GM23248 (cell line): ENCODE measurements around the gene KCTD7. TPM values are rescaled to one million over a fixed set of nuclear protein-coding genes. Genes with fewer than 3 reads are reported as not detected.
"Not testable (repeated sequence)": the region's sequence is repeated elsewhere in the genome, so short reads cannot be mapped to it uniquely, and the experiment has no call there.

Experiments
- DNase-seq: peaks from one replicate; pipeline ENCODE4 v3.0.0-alpha.2; 2015
- H2AFZ ChIP-seq: fragments of 200-600 bp; sonication (generic); 2 replicates; pipeline ENCODE4 v1.6.1; 2016; ENCODE audit warnings: antibody characterized with exemption
- H3F3A ChIP-seq: fragments of 200-600 bp; sonication (generic); 2 replicates; pipeline ENCODE4 v1.6.1; 2016; ENCODE audit warnings: mild to moderate bottlenecking, antibody characterized with exemption, mixed run types; ENCODE audit not compliant: insufficient read depth
- H3K27ac ChIP-seq: fragments of 200-600 bp; sonication (generic); 2 replicates; pipeline ENCODE4 v1.5.1; 2016; ENCODE audit warnings: mild to moderate bottlenecking
- H3K27me3 ChIP-seq: fragments of 200-600 bp; sonication (generic); replicated peaks from 2 replicates; pipeline ENCODE4 v1.6.1; 2016; ENCODE audit warnings: mild to moderate bottlenecking; ENCODE audit not compliant: insufficient read depth
- H3K36me3 ChIP-seq: fragments of 200-600 bp; sonication (generic); 2 replicates; pipeline ENCODE4 v1.6.1; 2016; ENCODE audit warnings: low read depth, mild to moderate bottlenecking
- H3K4me1 ChIP-seq: fragments of 200-600 bp; sonication (generic); 2 replicates; pipeline ENCODE4 v1.6.1; 2016; ENCODE audit warnings: mild to moderate bottlenecking; ENCODE audit not compliant: insufficient read depth
- H3K4me2 ChIP-seq: fragments of 200-600 bp; sonication (generic); one replicate; pipeline ENCODE4 v1.6.1; 2016; ENCODE audit warnings: mild to moderate bottlenecking; ENCODE audit not compliant: unreplicated experiment
- H3K4me3 ChIP-seq: fragments of 200-600 bp; sonication (generic); 2 replicates; pipeline ENCODE4 v1.5.1; 2016; ENCODE audit warnings: mild to moderate bottlenecking
- H3K79me2 ChIP-seq: fragments of 200-600 bp; sonication (generic); 2 replicates; pipeline ENCODE4 v1.6.1; 2016; ENCODE audit warnings: mild to moderate bottlenecking; ENCODE audit not compliant: insufficient read depth
- H3K9ac ChIP-seq: fragments of 200-600 bp; sonication (generic); 2 replicates; pipeline ENCODE4 v1.6.1; 2016; ENCODE audit warnings: mild to moderate bottlenecking
- H3K9me2 ChIP-seq: fragments of 200-600 bp; sonication (generic); 2 replicates; pipeline ENCODE4 v1.6.1; 2016; ENCODE audit warnings: mixed run types, mild to moderate bottlenecking, moderate library complexity; ENCODE audit not compliant: insufficient read depth
- H3K9me3 ChIP-seq: fragments of 200-600 bp; sonication (generic); one replicate; pipeline ENCODE4 v1.6.1; 2017; ENCODE audit warnings: low read depth
- H4K20me1 ChIP-seq: fragments of 200-600 bp; sonication (generic); 2 replicates; pipeline ENCODE4 v1.6.0; 2016; ENCODE audit not compliant: insufficient read depth
- EZH2 ChIP-seq: fragments of 200-600 bp; sonication (generic); IDR thresholded peaks from 2 replicates; pipeline ENCODE4 v1.6.1; 2018; ENCODE audit warnings: antibody characterized with exemption, mild to moderate bottlenecking; ENCODE audit not compliant: insufficient read depth, poor library complexity, severe bottlenecking
- EZH2phosphoT487 ChIP-seq: fragments of 200-600 bp; sonication (generic); IDR thresholded peaks from 2 replicates; pipeline ENCODE4 v1.6.1; 2018; ENCODE audit warnings: antibody characterized with exemption, moderate library complexity, mild to moderate bottlenecking, low read depth; ENCODE audit not compliant: insufficient read depth
- WGBS, 2 experiments: methylation state at CpG; one replicate each; pipeline ENCODE4 v1.1.6; 2015 to 2017; ENCODE audit warnings: low lambda C conversion rate in 2 of 2, low coverage in 1 of 2; ENCODE audit errors: missing lambda C conversion rate in 2 of 2; 5-methylcytosine and 5-hydroxymethylcytosine counted together
- in situ Hi-C: fragments of 300-500 bp; cut with MboI; formaldehyde crosslinking; loops from 2 replicates; pipeline ENCODE4 v1.15.0; 2020
- polyA plus RNA-seq: library from polyadenylated mRNA; unstranded; fragments of >200 nt; fragmentation: Nextera tagmentation; extraction: Ambion mirVana; gene quantifications from 2 replicates; pipeline ENCODE4 v1.2.1, GENCODE V29; 2016
- total RNA-seq: library from RNA; depleted of rRNA; stranded (reverse); fragments of >200 nt; shearing (Covaris generic); gene quantifications from 2 replicates; pipeline ENCODE4 v1.2.3, GENCODE V29; 2014; rRNA removed

The KCTD7 gene
- total RNA-seq, result 11.6 and 14.9 TPM in 2 replicates
- 4.9 and 5.0 TPM in 2 replicates for polyA plus RNA-seq

- in situ Hi-C loops, result no loop called here
- peak within 1 kb of the TSS; percentile 94 for H3K4me2 ChIP-seq
- 0 to 3% methylated on average over 55 to 84 of the region's 93 CpGs for whole genome bisulfite sequencing, 2 experiments
Measured at GRCh38 chr7:66628361-66629221, at the start of gene KCTD7. Gene KCTD7 (plus strand): TSS chr7:66628881. CDS start chr7:66629065, 184 bp downstream.

GRCh38 chr7:66580380-66580779, 48.3 kb upstream of the KCTD7 start:
- H3K27ac ChIP-seq, H3K4me2 ChIP-seq, H3K4me3 ChIP-seq, in situ Hi-C loops, H3K27me3 ChIP-seq, H2AFZ ChIP-seq, H3K9me3 ChIP-seq, H3F3A ChIP-seq, DNase-seq, H3K9me2 ChIP-seq, H3K9ac ChIP-seq, H3K4me1 ChIP-seq: not testable (repeated sequence)
- Histone ChIP-seq H4K20me1 (peaks cover 27% of the 10 kb centered on the region), H3K36me3 (peaks cover 42% of the 10 kb centered on the region; the same call in 1 of the 2 replicates), H3K79me2 (peaks cover 100% of the 10 kb centered on the region)
- 95% methylated on average over 1 of the region's 1 CpG for WGBS, 2 experiments

More at GRCh38 chr7:66628361-66629221, at the start of gene KCTD7:
- Histone ChIP-seq H3K36me3 (no peaks in the 10 kb centered on the region), H3K9ac (peak within 1 kb of the TSS; percentile 95), H4K20me1 (no peaks in the 10 kb centered on the region), H3K4me3 (peak within 1 kb of the TSS; percentile 79), H3K9me2 (no peaks in the 10 kb centered on the region), H3K9me3 (no peaks in the 10 kb centered on the region), H2AFZ (peak within 1 kb of the TSS; percentile 78), H3K4me1 (peaks cover 29% of the 10 kb centered on the region), H3K79me2 (peaks cover 32% of the 10 kb centered on the region), H3F3A (peaks cover 23% of the 10 kb centered on the region; the same call in 1 of the 2 replicates), H3K27ac (peak within 1 kb of the TSS; percentile 99), H3K27me3 (no peaks in the 10 kb centered on the region)
- TF ChIP-seq EZH2phosphoT487 (no peak), EZH2 (no peak)
- peak; percentile 100 for DNase-seq

GRCh38 chr7:66582816-66583489, 45.7 kb upstream of the KCTD7 start:
- Histone ChIP-seq H4K20me1 (peaks cover 31% of the 10 kb centered on the region), H3F3A (peaks cover 14% of the 10 kb centered on the region; the same call in 1 of the 2 replicates), H3K36me3 (peaks cover 28% of the 10 kb centered on the region; the same call in 1 of the 2 replicates), H3K4me1 (peaks cover 25% of the 10 kb centered on the region), H3K79me2 (peaks cover 100% of the 10 kb centered on the region)
- H3K27me3 ChIP-seq, H2AFZ ChIP-seq, H3K4me2 ChIP-seq, DNase-seq, in situ Hi-C loops, H3K9me3 ChIP-seq, H3K9me2 ChIP-seq, H3K27ac ChIP-seq, H3K9ac ChIP-seq, H3K4me3 ChIP-seq: not testable (repeated sequence)
- 97 to 98% methylated on average over 4 of the region's 4 CpGs for WGBS, 2 experiments

- in situ Hi-C loops, result no loop called here
Measured at GRCh38 chr7:66583490-66584110, 45.1 kb upstream of the KCTD7 start.

More at GRCh38 chr7:66583490-66584110, 45.1 kb upstream of the KCTD7 start:
- H3K9me2 ChIP-seq, result no peaks in the 10 kb centered on the region
- no peak overlapping the region for H3K4me3 ChIP-seq
- no peaks in the 10 kb centered on the region for H3K27me3 ChIP-seq
- H2AFZ ChIP-seq, result no peak overlapping the region
- peaks cover 17% of the 10 kb centered on the region for H3F3A ChIP-seq
- 98 to 100% methylated on average over 2 of the region's 2 CpGs for WGBS, 2 experiments
- no peak overlapping the region for H3K9ac ChIP-seq
- no peak overlapping the region for H3K27ac ChIP-seq
- no peaks in the 10 kb centered on the region for H3K9me3 ChIP-seq
- no peak overlapping the region for H3K4me2 ChIP-seq
- DNase-seq, result no peak
- H3K36me3 ChIP-seq, result peaks cover 22% of the 10 kb centered on the region; the same call in 1 of the 2 replicates
- TF ChIP-seq EZH2phosphoT487 (no peak), EZH2 (no peak)
- peaks cover 27% of the 10 kb centered on the region for H4K20me1 ChIP-seq
- H3K4me1 ChIP-seq, result peaks cover 31% of the 10 kb centered on the region
- peaks cover 100% of the 10 kb centered on the region for H3K79me2 ChIP-seq
